Spleen (tissue), 13 donors: ENCODE results near the gene ATP2B1. TPM values are rescaled to one million over a fixed set of nuclear protein-coding genes. Genes with fewer than 3 reads are reported as not detected.
"Not testable (repeated sequence)": the region's sequence is repeated elsewhere in the genome, so short reads cannot be mapped to it uniquely, and the experiment has no call there.

Experiments
- DNase-seq: peaks from one replicate; pipeline ENCODE4 v3.0.0-alpha.2; 2020
- H3K27ac ChIP-seq, 8 donors: fragments of 200-600 bp; sonication (generic) in 7 of 8; 1 replicate in 4 of 8; 2 replicates in 4 of 8; pipeline versions ENCODE4 v1.5.0 to v1.8.0; 2016 to 2021; ENCODE audit warnings: inconsistent platforms in 4 of 8, mild to moderate bottlenecking in 4 of 8, moderate library complexity in 1 of 8
- H3K27me3 ChIP-seq, 7 donors: fragments of 200-600 bp; sonication (generic) in 6 of 7; replicated peaks in 1 of 7; 1 replicate in 4 of 7; 2 replicates in 3 of 7; pipeline versions ENCODE4 v1.5.0 to v1.8.0; 2016 to 2021; ENCODE audit warnings: inconsistent platforms in 3 of 7, mild to moderate bottlenecking in 1 of 7
- H3K36me3 ChIP-seq, 6 donors: fragments of 200-600 bp; sonication (generic) in 5 of 6; 1 replicate in 4 of 6; 2 replicates in 2 of 6; pipeline versions ENCODE4 v1.5.0 to v1.8.0; 2016 to 2021; ENCODE audit warnings: inconsistent platforms in 2 of 6
- H3K4me1 ChIP-seq, 6 donors: fragments of 200-600 bp; sonication (generic) in 5 of 6; 1 replicate in 3 of 6; 2 replicates in 3 of 6; pipeline versions ENCODE4 v1.5.0 to v1.8.0; 2016 to 2021; ENCODE audit warnings: inconsistent platforms in 3 of 6
- H3K4me3 ChIP-seq, 8 donors: fragments of 200-600 bp; sonication (generic) in 7 of 8; 1 replicate in 4 of 8; 2 replicates in 4 of 8; pipeline versions ENCODE4 v1.5.0 to v1.8.0; 2016 to 2021; ENCODE audit warnings: inconsistent platforms in 4 of 8, mild to moderate bottlenecking in 4 of 8, moderate library complexity in 2 of 8
- H3K9me3 ChIP-seq, 8 donors: fragments of 200-600 bp; sonication (generic) in 7 of 8; 1 replicate in 4 of 8; 2 replicates in 4 of 8; pipeline versions ENCODE4 v1.5.0 to v1.8.0; 2016 to 2021; ENCODE audit warnings: inconsistent platforms in 4 of 8
- POLR2A ChIP-seq, 3 donors: fragments of 450-650 bp; IDR thresholded peaks; one replicate each; pipeline ENCODE4 v1.5.1; 2017; ENCODE audit warnings: antibody characterized with exemption in 3 of 3, mild to moderate bottlenecking in 1 of 3
- POLR2AphosphoS5 ChIP-seq, 3 donors: sonication (generic); formaldehyde crosslinking; IDR thresholded peaks; one replicate each; pipeline ENCODE4 v1.5.1; 2017; ENCODE audit warnings: antibody characterized with exemption in 3 of 3
- WGBS, 5 donors: extraction: QIAGEN DNeasy Blood & Tissue Kit in 3 of 5; methylation state at CpG; one replicate each; pipeline versions ENCODE4 v1.1.5 to v1.1.7; 2013 to 2018; 5-methylcytosine and 5-hydroxymethylcytosine counted together
- intact Hi-C: fragments of 100-400 bp; cut with DNase I; formaldehyde crosslinking; loops from one replicate; pipeline ENCODE4 v1.15.0; 2023; ENCODE audit warnings: low total_unique reads
- long read RNA-seq, 2 donors: transcript quantifications; one replicate each; lab custom pipeline, GENCODE V29; 2026
- polyA plus RNA-seq, 3 donors: library from polyadenylated mRNA; stranded (reverse); fragments of 200-250 nt; gene quantifications; one replicate each; pipeline ENCODE4 v1.2.1, GENCODE V29; 2013
- total RNA-seq, 7 donors: library from RNA; depleted of rRNA in 3 of 7; stranded (reverse); fragments of >200 nt in 3 of 7; fragmentation: NEBNext Ultra II Directional in 4 of 7; extraction: Animal tissue kit (Norgen Biotek cat#: 25700) in 4 of 7; gene quantifications; one replicate each; pipeline versions ENCODE4 v1.1.0 to v1.2.1, GENCODE V29; 2016 to 2021
- TF ChIP-seq, protein P1 (sequence below), 11 experiments: fragments of 200-600 bp in 7 of 11; fragments of 450-650 bp in 4 of 11; sonication (generic) in 4 of 11; IDR thresholded peaks in 8 of 11; conservative IDR thresholded peaks in 3 of 11; 1 replicate in 7 of 11; 2 replicates in 4 of 11; pipeline versions ENCODE4 v1.4.0 to v1.8.0; 2016 to 2021; ENCODE audit warnings: antibody characterized with exemption in 11 of 11, inconsistent platforms in 4 of 11, mild to moderate bottlenecking in 1 of 11
- donor health status: healthy with polysubstance abuse.
- donor health status: DM: no; HTN: no; CAD: no; lungs with moderate emphysema.
- donor health status: DM: no; HTN: no; CAD: no.
- donor health status: Bipolar disorder and iron deficiency.
- donor health status: healthy.
- donor health status: DM: no; HTN: no; CAD: no.
- donor health status: DM: yes; HTN: yes; CAD: no.

Gene ATP2B1
- total RNA-seq: 100 to 1,000 TPM in 2 of 7 donors, 10 to 100 TPM in 5; 64.2 to 130 (median 82.2) TPM
- polyA plus RNA-seq: 10 to 100 TPM; 13.2 to 17.1 (median 14.0) TPM
- long read RNA-seq, donor 1, full-length matches to known transcripts: 10 of 29 reads
- long read RNA-seq, donor 1, partial matches to known transcripts: 19 of 29 reads
- long read RNA-seq, donor 1, other reads (novel, unspliced or antisense): 0 of 29 reads
- long read RNA-seq, donor 2, partial matches to known transcripts: 33 of 37 reads
- long read RNA-seq, donor 2, other reads (novel, unspliced or antisense): 0 of 37 reads

DNA sequence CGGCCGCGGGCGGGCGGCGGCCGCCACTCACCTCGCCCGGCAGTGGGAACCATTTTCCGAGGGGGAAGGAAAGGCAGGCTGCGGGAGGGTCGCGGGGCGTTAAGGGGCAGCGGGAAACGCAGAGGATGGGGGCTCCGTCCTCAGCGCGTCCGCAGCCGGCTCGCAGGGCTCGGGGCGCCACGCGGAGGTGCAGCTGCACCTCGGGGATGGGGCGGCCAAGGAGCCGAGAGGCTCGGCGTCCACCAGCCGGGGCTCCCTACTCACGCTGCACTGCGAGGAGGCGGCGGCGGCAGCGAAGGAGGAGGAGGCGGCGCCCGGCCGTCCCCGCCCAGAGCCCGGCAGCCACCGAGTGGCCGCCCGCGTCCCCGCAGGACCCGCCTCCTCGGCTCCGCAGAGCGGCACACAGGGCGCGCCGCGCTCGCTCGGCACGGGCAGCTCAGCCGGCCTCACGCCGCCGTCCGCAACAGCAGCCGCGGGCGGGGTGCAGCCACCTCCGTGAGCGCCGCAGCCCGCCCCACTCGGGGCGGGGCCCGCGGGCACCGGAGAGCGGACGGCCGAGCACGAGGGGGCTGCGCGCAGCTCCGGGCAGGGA lies at the start of gene ATP2B1:
ATP2B1 (minus strand) TSS at position 274 of the 592 bp plus-strand sequence. CDS start 52,952 bp downstream, outside the sequence.
- Histone ChIP-seq H3K4me1 (peaks cover 26 to 62% (median 44%) of the 10 kb centered on the region in 6 donors), H3K27ac (peak within 1 kb of the TSS; percentile 93 to 100 (median 99)), H3K36me3 (no peaks in the 10 kb centered on the region), H3K9me3 (no peaks in the 10 kb centered on the region), H3K4me3 (peak within 1 kb of the TSS; percentile 68 to 91 (median 88)), H3K27me3 (no peaks in the 10 kb centered on the region)
- intact Hi-C loops: no loop called here
- peak; percentile 99 for DNase-seq
- TF ChIP-seq POLR2A (IDR thresholded peaks at IDR 0.05): peak; percentile 56 to 97 (median 85)
- TF ChIP-seq POLR2AphosphoS5 (IDR thresholded peaks at IDR 0.05): peak; percentile 94 to 97 (median 96)
- TF ChIP-seq, protein P1, sequence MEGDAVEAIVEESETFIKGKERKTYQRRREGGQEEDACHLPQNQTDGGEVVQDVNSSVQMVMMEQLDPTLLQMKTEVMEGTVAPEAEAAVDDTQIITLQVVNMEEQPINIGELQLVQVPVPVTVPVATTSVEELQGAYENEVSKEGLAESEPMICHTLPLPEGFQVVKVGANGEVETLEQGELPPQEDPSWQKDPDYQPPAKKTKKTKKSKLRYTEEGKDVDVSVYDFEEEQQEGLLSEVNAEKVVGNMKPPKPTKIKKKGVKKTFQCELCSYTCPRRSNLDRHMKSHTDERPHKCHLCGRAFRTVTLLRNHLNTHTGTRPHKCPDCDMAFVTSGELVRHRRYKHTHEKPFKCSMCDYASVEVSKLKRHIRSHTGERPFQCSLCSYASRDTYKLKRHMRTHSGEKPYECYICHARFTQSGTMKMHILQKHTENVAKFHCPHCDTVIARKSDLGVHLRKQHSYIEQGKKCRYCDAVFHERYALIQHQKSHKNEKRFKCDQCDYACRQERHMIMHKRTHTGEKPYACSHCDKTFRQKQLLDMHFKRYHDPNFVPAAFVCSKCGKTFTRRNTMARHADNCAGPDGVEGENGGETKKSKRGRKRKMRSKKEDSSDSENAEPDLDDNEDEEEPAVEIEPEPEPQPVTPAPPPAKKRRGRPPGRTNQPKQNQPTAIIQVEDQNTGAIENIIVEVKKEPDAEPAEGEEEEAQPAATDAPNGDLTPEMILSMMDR (IDR thresholded peaks at IDR 0.05 in 8 of 11, conservative IDR thresholded peaks at IDR 0.05 in 3 of 11): peak in 7 of 11 experiments; percentile 19 to 36 (median 29)
- 0 to 2% (median 1%) methylated on average over 24 to 84 of the region's 84 CpGs for WGBS, 5 donors

DNA sequence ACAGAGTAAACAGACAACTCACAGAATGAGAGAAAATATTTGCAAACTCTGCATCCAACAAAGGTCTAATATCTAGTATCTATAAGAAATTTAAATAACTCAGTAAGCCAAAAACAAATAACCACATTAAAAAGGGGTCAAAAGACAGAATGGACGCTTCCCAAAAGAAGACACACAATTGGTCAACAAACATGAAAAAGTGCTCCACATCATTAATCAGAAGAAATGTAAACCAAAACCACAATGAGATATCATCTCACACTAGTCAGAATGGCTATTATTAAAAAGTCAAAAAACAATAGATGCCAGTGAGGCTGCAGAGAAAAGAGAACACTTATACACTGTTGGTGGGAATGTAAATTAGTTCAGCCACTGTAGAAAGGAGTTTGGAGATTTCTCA lies 49.3 kb upstream of the ATP2B1 start:
- peaks cover 0 to 43% (median 30%) of the 10 kb centered on the region in 6 donors for H3K4me1 ChIP-seq
- DNase-seq, intact Hi-C loops, H3K4me3 ChIP-seq, H3K27me3 ChIP-seq, H3K36me3 ChIP-seq, H3K9me3 ChIP-seq: not testable (repeated sequence)
- peak overlapping the region in 2 of 8 donors; percentile 78 to 89 for H3K27ac ChIP-seq
- WGBS, 5 donors: 72 to 89% (median 82%) methylated on average over 1 of the region's 1 CpG

DNA sequence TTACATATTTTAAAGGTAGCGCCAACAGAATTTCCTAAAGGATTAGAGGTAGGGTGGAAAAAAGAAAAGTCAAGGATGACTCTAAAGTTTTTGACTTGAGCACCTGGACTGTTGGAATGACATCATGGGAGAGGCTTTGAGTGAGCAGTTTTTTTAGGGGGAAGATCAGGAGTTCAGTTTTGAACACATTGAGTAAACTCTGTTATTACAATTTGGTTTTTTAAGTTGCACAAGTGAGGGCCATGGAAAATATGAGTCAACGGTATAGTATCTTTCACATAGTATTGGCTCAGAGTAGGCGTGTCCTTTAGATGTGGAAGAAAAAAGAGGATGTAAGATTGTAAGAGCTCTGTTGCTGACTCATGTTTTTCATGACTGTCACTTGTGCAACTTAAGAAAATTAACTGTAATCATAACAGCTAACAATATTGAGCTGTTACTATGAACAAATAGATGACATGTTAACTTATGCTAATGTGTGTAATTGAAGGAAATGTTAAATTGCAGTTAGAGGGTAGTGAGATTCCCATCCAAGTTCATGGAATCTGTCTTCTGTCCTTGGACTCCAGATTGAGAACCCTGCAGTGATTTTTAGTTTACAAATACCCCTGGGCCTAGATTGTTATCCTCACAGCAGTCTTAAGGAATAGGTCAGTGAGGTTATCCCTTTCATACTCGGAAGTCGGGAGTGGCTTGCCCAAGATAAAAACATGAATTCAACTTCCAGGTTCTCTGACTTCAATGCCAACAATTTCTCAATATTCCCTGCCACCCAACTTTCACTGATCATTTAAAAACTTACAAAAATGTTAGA lies 48.2 kb upstream of the ATP2B1 start:
- H3K27me3 ChIP-seq: no peaks in the 10 kb centered on the region
- no peak for DNase-seq
- intact Hi-C loops: no loop called here
- H3K4me1 ChIP-seq: peaks cover 0 to 55% (median 32%) of the 10 kb centered on the region in 6 donors
- 24 to 48% (median 31%) methylated on average over 5 of the region's 5 CpGs for WGBS, 5 donors
- peak overlapping the region in 1 of 8 donors; percentile 48 for H3K4me3 ChIP-seq
- no peaks in the 10 kb centered on the region for H3K9me3 ChIP-seq
- TF ChIP-seq, protein P1 (IDR thresholded peaks at IDR 0.05 in 8 of 11, conservative IDR thresholded peaks at IDR 0.05 in 3 of 11): no peak
- TF ChIP-seq POLR2AphosphoS5 (IDR thresholded peaks at IDR 0.05): peak in 1 of 3 donors; percentile 24
- TF ChIP-seq POLR2A (IDR thresholded peaks at IDR 0.05): no peak
- H3K27ac ChIP-seq: peak overlapping the region in 7 of 8 donors; percentile 75 to 92 (median 84)
- no peaks in the 10 kb centered on the region for H3K36me3 ChIP-seq

DNA sequence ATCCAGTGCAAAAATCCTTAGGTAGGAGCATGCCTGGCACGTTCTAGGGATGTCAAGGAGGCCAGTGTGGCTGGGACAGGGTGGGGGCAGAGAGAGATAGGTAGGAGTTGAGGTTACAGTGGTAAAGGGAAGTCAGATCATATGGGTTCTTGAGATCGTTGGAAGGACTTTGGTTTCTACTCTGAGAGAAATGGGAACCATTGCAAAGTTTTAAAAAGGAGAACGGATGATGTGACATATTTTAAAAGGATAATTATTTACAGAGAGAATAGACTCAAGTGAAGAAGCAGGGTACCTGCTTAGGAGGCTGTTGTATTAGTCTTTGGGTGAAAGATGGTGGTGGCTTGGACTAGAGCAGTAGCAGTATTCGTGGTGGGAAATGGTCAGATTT lies 47.6 kb upstream of the ATP2B1 start:
- WGBS, 5 donors: 45 to 57% (median 55%) methylated on average over 4 of the region's 4 CpGs
- intact Hi-C loops: no loop called here
- TF ChIP-seq, protein P1 (IDR thresholded peaks at IDR 0.05 in 8 of 11, conservative IDR thresholded peaks at IDR 0.05 in 3 of 11): no peak
- TF ChIP-seq POLR2A (IDR thresholded peaks at IDR 0.05): no peak
- no peak for TF ChIP-seq POLR2AphosphoS5 (IDR thresholded peaks at IDR 0.05)
- no peaks in the 10 kb centered on the region for H3K9me3 ChIP-seq
- peak overlapping the region in 1 of 8 donors; percentile 48 for H3K4me3 ChIP-seq
- H3K27ac ChIP-seq: peak overlapping the region in 7 of 8 donors; percentile 75 to 92 (median 84)
- no peaks in the 10 kb centered on the region for H3K27me3 ChIP-seq
- H3K36me3 ChIP-seq: no peaks in the 10 kb centered on the region
- peaks cover 0 to 49% (median 30%) of the 10 kb centered on the region in 6 donors for H3K4me1 ChIP-seq
- DNase-seq: no peak
